Stimulated activated CD4-positive, alpha-beta T cell treated with anti-CD3 and anti-CD28 coated beads, Interleukin-2, amount 100 ng/mL, for 48 hours (primary cell): ENCODE measurements around the gene NR6A1.

Source experiments
- DNase-seq, 2 donors: peaks; one replicate each; pipeline ENCODE4 v3.0.0-alpha.2; 2020

The NR6A1 gene

DNA sequence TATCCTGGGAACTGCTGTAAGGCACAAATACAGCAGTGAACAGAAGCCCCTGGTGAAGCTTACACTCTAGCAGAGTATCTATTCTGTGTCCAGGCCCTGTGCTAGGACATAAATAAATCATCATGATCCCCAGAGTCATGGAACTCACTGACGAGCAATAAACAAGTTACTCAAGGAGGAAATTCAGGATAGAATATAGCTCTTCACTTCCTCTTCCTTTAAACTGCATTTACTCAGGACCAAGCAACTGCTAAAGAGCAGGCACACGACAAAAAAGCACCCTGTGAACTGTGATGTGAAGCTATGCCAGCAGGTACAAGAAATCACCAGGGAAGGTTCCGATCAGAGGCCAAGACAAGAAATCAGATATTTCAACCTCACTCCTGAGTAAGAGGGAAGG, 216.1 kb downstream of the NR6A1 start:
- DNase-seq, result no peak

GRCh38 chr9:124553738-124554137, 217.4 kb downstream of the NR6A1 start:
- DNase-seq, result no peak

- no peak for DNase-seq
These were observed 218.9 kb downstream of the NR6A1 start for GRCh38 chr9:124552273-124552605.

DNA sequence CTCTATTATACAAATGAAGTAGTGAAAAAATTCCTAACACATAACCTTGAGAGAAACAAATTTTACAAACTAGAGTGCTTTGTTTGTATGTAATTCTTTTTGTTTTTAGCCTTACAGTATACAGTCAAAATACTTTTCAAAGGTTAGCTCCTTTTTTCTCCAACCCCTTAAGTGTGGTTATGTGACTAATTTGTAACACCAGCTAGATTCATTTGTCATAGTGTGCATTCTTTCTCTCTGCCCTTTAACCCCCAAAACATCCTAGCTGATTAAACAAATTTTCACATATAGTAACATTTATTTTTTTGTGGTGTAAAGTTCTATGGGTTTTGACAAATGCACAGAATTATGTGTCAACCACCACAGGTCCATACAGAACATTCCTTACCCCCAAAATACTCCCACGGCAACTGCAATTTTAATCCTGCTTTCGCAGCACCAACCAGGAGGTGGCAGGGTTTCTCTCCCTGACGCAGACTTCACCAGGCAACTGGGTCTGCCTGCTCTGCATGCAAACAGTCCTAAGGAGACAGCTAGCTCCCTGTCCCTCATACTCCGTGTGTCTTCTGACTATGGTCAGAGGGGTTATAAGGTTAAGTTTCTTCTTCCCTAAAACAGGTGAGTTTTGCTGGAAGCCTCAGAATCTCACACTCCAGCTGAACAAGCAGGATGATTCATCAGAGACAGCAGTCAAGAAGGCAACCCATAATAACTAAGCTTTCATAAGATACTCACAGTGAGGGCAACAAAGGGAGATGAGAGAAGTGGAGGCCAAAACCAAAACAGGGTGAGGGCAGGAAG, 219.4 kb downstream of the NR6A1 start:
- DNase-seq, result peak; percentile 3 to 23

DNA sequence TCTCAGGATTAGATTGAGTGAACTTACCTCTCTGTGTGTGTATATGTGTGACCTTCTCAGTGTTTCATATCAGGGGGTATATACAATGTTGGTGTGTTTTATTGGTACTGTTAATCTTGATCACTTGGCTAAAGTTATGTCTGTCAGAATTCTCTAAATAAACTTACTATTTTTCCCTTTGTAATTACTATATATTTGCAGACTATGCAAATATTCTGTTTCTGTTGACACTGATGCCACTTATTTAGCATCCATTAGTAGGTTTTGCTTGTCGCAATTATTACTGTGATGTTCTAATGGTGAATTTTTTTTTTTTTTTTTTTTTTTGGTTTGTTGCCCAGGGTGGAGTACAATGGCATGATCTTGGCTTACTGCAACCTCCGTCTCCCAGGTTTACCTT, 221.0 kb downstream of the NR6A1 start:
- no peak for DNase-seq

GRCh38 chr9:124549016-124549415, 222.1 kb downstream of the NR6A1 start:
- DNase-seq, result no peak

DNA sequence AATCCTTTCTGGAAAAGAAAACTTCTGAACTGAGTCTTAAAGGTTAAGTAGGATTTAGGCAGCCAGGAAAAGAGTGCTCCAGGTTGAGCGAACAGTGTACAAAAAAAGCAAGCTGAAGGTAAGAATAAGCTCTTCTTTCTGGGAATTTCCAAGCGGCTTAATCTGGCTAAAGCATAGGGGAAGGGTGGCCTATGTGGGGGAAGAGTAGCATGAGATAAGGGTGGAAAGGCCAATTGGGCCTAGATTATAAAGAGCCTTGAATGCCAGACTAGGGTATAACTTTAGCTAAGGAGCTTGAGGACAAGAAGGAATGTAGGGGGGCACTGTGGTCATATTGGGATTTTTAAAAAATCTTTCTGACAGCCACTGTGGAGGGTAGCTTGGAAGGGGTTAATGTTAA, 226.6 kb downstream of the NR6A1 start:
- no peak for DNase-seq

DNA sequence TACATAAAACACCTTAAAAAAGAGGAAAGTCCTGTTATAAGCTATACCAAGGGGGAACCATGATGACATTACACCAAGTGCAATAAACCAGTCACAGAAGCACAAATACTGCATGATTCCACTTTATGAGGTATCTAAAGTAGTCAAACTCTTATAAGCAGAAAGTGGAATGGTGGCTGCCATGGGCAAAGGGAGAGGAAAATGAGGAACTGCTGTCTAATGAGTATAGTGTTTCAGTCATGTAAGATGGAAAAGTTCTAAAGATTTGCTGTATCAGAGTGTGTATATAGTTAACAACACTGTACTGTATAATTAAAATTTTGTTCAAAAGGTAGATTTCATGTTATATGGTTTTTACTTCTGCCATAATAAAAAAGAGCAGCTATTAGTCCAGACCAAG, 229.3 kb downstream of the NR6A1 start:
- no peak for DNase-seq

DNA sequence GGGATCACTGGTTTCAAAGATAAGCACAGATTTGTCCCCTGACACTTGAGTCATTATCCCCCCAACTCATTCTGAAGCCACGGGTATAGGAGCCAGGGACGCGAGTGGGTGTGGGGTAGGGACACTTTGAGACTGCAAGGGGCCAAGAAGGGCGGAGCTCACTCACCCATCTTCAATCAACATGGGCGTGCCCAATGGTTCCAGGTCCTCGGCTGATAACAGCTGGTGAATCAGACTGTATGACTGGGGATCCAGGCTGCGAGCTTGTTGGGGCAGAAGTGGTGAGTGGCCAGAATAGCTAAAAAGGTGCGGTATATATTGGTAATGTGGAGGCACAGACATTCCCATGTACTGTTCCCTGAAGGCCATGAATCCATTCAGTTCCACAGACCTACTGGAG, 233.2 kb downstream of the NR6A1 start:
- DNase-seq, result no peak

GRCh38 chr9:124535846-124536245, 235.3 kb downstream of the NR6A1 start:
- DNase-seq, result no peak

GRCh38 chr9:124532897-124533296, 238.2 kb downstream of the NR6A1 start:
- no peak for DNase-seq

DNA sequence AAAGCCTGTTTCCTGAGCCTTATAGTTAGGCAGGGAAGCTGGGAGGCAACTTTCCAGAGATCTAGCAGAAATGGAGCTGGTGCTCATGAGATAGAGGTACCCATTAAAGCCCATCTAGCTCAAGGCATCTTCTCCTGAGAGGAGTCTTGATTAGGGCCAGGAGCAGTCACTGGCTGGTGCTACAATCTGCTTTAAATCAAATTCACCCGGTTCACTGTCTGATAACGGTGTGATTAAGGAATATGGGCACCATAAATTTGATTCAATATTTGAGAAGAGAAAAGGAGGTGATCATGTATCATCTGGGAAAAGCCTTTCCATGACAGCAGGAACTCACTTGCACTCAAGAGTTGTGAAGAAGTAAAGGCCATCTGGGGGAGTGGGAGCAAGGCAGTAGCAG, 240.0 kb downstream of the NR6A1 start:
- DNase-seq, result no peak

DNA sequence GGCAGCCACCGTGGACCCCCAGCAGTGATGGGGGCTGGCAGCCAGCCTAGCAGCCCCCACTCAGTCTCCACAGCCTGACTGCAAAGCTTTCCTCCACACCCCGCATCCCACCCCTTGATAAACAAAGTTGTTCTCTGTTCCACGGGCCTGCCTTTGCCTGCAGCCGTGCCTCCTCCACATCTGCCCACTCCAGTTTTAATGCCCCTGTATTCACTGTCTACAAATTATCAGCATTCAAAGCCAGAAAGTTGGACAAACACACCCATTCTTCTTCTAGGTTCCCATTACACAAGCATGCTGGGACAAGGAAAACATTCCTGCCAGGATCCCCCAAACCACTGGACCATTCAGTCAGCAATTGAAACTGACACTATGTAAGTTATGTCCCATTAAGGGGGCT, 240.9 kb downstream of the NR6A1 start:
- no peak for DNase-seq

GRCh38 chr9:124527781-124528180, 243.3 kb downstream of the NR6A1 start:
- no peak for DNase-seq

GRCh38 chr9:124526174-124526573, 244.9 kb downstream of the NR6A1 start:
- no peak for DNase-seq

DNA sequence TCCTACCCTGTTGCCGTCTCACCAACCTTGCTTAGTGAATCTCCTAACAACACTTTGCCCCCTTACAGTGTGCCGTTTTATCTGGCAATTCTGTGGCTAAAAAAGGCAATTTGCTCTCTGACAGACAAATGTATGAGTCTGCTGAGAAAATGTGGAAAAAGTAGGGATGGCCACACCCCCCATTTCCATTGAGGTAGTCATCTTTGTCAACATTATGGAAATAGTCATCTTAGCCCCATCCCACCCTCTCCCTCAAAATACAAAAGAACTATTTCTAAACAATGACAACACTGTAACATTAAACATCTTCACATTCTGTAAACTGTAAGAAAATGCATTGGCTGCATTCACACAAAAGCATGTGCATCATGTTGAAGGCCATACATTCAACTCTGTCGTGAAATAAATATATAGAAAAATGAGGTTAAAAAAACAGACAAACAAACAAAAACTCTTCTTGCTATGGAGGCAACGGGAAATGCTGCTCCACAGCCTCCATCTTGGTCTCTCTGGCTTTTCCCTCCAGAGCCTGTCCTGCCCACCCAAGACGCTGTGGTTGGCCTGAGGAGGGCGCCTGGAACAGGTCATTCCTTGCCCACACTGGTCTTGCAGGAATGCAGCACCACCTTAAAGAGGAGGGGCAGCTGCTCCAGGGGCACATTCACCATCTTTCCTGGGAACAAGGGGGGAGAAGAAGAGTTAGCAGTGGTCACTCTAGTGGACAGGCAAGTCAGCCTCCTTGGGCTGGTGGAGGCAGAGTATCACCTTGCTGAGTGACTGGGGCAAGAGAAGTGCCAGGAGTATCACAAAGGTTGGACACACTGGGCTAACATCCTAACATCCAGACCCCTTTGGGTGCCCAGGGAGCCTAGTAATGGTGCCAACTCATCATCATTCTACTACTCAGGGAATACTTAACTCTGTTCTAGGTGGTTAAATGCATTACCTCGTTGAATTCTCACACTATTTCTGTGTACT, 248.7 kb downstream of the NR6A1 start:
- no peak for DNase-seq

GRCh38 chr9:124521142-124521541, 250.0 kb downstream of the NR6A1 start:
- no peak for DNase-seq

- no peak for DNase-seq
These were observed 250.9 kb downstream of the NR6A1 start for GRCh38 chr9:124520206-124520596.

- DNase-seq, result no peak
These were observed 253.0 kb downstream of the NR6A1 start for GRCh38 chr9:124518116-124518515.

- no peak for DNase-seq
These were observed 253.5 kb downstream of the NR6A1 start for GRCh38 chr9:124517600-124517999.

- DNase-seq, result no peak
These were observed 256.2 kb downstream of the NR6A1 start for GRCh38 chr9:124514874-124515273.

GRCh38 chr9:124514125-124514524, 257.0 kb downstream of the NR6A1 start:
- no peak for DNase-seq

DNA sequence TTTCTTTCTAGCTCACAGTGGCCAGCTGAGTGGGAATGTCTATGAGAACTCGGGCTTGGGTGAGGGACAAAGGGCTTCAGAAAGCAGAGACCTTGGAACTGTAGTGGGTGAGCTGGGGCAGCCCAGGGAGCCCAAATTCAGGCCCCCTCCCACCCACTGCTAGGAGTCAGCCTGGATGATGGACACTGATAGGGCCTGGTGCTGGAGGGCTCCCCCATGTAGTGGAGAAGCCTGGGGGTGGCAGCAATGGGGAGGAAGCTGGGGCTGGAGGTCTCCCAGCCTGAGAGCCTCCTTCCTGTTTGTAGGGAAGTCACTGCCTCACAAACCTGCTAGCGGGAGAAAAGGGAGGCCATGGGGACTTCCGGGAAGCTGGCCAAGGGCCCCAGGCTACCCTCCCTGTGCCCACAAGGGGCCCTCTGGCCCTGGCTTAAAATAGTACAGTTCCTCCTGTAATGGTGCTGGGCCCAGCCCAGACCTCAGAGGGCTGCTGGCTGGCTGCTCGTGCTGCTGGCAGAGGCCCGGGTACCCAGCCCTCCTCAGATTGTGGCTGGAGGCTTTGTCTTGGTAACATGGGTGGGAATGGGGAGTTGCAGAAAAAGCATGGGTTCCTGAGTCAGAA, 257.6 kb downstream of the NR6A1 start:
- no peak for DNase-seq

GRCh38 chr9:124512806-124513204, 258.3 kb downstream of the NR6A1 start:
- no peak for DNase-seq
